ENCODE data around the gene GATA2. TPM values are rescaled to one million over a fixed set of nuclear protein-coding genes. Genes with fewer than 3 reads are reported as not detected.

GATA2 gene
- total RNA-seq, 6 donors from 2014 or later, result 17.8 to 97.0 (median 63.0) TPM

DNA sequence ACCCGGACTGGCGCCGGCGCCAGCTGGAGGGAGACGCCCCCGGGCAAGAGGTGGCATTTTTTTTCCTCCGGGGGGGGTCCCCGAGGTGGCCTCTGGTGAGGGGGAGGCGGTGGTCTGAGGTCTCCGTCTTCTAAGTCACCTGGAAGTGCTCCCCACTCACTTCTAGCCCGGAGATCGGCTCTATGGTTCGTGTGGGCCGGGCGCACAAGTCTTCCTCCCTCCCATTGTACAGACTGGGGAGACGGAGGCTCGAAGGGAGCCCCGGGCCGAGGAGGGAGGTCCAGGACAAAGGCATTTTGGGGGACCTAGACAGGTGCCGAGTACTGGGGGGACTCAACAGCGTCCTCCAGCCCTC lies 4.4 kb downstream of the GATA2 start:
- no peak for TF ChIP-seq POLR2A (IDR thresholded peaks at IDR 0.05)
- TF ChIP-seq, protein P1, sequence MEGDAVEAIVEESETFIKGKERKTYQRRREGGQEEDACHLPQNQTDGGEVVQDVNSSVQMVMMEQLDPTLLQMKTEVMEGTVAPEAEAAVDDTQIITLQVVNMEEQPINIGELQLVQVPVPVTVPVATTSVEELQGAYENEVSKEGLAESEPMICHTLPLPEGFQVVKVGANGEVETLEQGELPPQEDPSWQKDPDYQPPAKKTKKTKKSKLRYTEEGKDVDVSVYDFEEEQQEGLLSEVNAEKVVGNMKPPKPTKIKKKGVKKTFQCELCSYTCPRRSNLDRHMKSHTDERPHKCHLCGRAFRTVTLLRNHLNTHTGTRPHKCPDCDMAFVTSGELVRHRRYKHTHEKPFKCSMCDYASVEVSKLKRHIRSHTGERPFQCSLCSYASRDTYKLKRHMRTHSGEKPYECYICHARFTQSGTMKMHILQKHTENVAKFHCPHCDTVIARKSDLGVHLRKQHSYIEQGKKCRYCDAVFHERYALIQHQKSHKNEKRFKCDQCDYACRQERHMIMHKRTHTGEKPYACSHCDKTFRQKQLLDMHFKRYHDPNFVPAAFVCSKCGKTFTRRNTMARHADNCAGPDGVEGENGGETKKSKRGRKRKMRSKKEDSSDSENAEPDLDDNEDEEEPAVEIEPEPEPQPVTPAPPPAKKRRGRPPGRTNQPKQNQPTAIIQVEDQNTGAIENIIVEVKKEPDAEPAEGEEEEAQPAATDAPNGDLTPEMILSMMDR (IDR thresholded peaks at IDR 0.05), result no peak
- TF ChIP-seq EP300 (IDR thresholded peaks at IDR 0.05), result no peak
- no peak for TF ChIP-seq POLR2AphosphoS5 (IDR thresholded peaks at IDR 0.05)
- WGBS, 2 donors, result 1% methylated on average over 21 of the region's 21 CpGs; no CpG with 5 or more reads in 1 of the 2 donors
- ATAC-seq (ENCODE audit: low FRiP score in 2 of 2), result no peak
- Histone ChIP-seq H3K4me3 (peak overlapping the region; percentile 26 to 69 (median 58)), H3K27me3 (peaks cover 0 to 99% (median 68%) of the 10 kb centered on the region in 4 donors), H3K27ac (peak overlapping the region; percentile 89 to 94 (median 90)), H3K36me3 (peaks cover 0 to 38% (median 5%) of the 10 kb centered on the region in 4 donors), H3K9me3 (no peaks in the 10 kb centered on the region), H3K4me1 (peaks cover 41 to 68% (median 56%) of the 10 kb centered on the region in 4 donors)
- DNase-seq, result no peak

DNA sequence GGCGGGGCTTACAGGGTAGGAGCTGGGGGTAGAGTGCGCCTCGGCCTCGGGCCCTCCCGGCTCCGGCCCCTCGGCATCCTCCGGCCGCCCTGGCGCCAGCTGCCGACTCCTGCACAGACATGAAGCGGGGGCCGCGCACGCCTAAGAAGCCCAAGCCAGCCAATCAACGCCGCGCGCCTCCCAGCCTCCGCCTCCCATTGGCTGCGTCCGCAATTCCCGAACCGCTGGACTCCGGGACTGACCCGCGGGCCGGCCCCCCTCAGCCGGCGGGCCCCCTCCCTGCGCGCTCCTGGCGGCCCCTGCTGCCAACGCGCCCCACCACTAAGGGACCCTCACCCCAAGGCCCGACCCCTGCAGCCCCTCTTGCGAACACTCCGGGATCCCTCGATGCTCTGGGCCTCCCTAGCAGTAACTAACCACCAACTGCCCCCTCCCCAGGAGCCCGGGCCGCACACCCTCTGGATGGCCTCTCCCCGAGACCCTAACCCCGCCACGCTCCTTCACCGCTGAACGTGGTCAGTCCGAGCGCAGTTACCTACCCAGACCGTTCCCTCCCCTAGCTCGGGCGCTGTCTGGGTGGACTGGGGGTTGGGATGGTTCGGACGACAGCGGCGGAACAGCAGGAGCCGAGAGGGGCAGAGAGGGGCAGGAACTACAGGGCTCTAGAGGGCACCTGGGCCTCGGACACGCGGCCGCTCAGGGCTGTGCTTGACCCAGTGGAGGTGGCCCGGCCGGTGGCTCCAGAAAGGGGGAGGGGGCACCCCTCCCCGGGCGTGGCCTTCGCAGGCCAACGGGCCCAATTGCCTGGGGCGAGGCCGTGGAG lies 5.0 kb downstream of the GATA2 start:
- TF ChIP-seq POLR2AphosphoS5 (IDR thresholded peaks at IDR 0.05) (peak; percentile 82 to 85), EP300 (IDR thresholded peaks at IDR 0.05) (no peak), POLR2A (IDR thresholded peaks at IDR 0.05) (peak in 3 of 4 donors; percentile 59 to 78 (median 73))
- TF ChIP-seq, protein P1 (IDR thresholded peaks at IDR 0.05), result peak in 3 of 6 experiments; percentile 5 to 23 (median 7)
- peaks cover 0 to 39% (median 5%) of the 10 kb centered on the region in 4 donors for H3K36me3 ChIP-seq
- peaks cover 46 to 68% (median 58%) of the 10 kb centered on the region in 4 donors for H3K4me1 ChIP-seq
- H3K27me3 ChIP-seq, result peaks cover 0 to 98% (median 68%) of the 10 kb centered on the region in 4 donors
- H3K9me3 ChIP-seq, result no peaks in the 10 kb centered on the region
- DNase-seq (peak; percentile 74 to 94), ATAC-seq (ENCODE audit: low FRiP score in 2 of 2) (peak; percentile 58 to 86)
- 0 to 2% methylated on average over 5 to 56 of the region's 68 CpGs for WGBS, 2 donors
- H3K4me3 ChIP-seq, result peak overlapping the region; percentile 52 to 69 (median 64)
- peak overlapping the region; percentile 89 to 94 (median 90) for H3K27ac ChIP-seq

DNA sequence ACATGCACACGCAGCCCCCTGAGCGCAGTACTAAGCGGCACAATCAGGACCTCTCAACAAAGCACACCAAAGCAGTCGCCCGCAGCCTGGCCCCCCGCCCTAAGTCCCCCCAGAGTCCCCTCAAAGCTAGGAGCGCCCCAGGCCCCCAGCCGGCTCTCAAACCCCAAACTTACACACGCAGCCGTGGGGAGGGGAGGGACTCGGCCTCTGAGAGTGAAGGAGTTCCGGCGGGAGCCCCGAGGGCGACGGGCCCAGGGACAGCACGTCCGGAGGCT lies 5.5 kb downstream of the GATA2 start:
- Histone ChIP-seq H3K27ac (peak overlapping the region; percentile 89 to 94 (median 90)), H3K4me1 (peaks cover 40 to 68% (median 56%) of the 10 kb centered on the region in 4 donors), H3K27me3 (peaks cover 0 to 98% (median 66%) of the 10 kb centered on the region in 4 donors), H3K36me3 (peaks cover 0 to 39% (median 5%) of the 10 kb centered on the region in 4 donors), H3K9me3 (no peaks in the 10 kb centered on the region), H3K4me3 (peak overlapping the region; percentile 52 to 69 (median 64))
- no peak for ATAC-seq (ENCODE audit: low FRiP score in 2 of 2)
- no peak for DNase-seq
- WGBS, 2 donors, result 0% methylated on average over 5 of the region's 18 CpGs; no CpG with 5 or more reads in 1 of the 2 donors
- TF ChIP-seq POLR2A (IDR thresholded peaks at IDR 0.05), result no peak
- TF ChIP-seq, protein P1 (IDR thresholded peaks at IDR 0.05), result no peak
- no peak for TF ChIP-seq EP300 (IDR thresholded peaks at IDR 0.05)
- TF ChIP-seq POLR2AphosphoS5 (IDR thresholded peaks at IDR 0.05), result no peak

DNA sequence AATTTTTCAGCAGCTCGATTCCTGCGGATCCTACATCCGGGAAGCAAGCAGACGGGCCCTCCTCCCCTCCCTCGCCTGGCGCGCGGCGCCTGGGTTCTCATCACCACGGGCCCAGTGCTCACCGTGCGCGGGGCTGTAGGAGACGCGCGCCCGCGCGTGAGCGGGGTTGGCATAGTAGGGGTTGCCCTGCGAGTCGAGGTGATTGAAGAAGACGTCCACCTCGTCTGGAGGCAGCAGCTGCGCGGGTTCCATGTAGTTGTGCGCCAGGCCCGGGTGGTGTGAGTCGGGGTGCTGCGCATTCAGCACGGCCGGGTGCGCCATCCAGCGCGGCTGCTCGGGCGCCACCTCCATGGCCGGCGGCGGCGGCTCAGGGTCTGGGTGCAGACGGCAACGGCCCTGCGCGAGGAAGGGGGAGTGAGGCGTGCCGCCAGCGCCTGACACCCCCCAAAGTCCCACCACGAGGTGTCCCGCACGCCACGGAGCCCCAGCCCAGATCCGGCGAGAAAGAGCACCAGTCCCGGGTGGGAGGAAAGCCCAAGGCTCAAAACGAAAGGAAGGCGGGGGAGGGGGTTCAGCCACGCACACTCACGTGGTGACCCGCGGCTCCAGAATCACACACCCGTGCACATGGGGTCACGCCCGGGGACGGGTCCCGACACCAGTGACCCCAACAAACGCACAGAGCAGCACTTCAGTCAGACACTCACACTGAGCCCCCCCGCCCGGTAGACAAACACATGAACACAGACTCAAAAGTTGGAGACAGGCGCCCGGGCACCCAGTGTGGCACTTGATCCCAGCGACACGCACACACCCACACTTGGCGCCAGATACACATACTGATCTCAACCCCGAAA lies 6.1 kb downstream of the GATA2 start:
- H3K27me3 ChIP-seq, result peaks cover 0 to 98% (median 61%) of the 10 kb centered on the region in 4 donors
- 0 to 1% methylated on average over 9 to 48 of the region's 75 CpGs for WGBS, 2 donors
- DNase-seq, result peak in 1 of 2 donors; percentile 89

More for the DNA sequence above, 6.1 kb downstream of the GATA2 start:
- H3K36me3 ChIP-seq, result peaks cover 0 to 38% (median 5%) of the 10 kb centered on the region in 4 donors
- peak overlapping the region; percentile 89 to 94 (median 90) for H3K27ac ChIP-seq
- peak in 1 of 2 donors; percentile 20 for ATAC-seq (ENCODE audit: low FRiP score in 2 of 2)
- H3K4me3 ChIP-seq, result peak overlapping the region; percentile 52 to 69 (median 64)
- TF ChIP-seq EP300 (IDR thresholded peaks at IDR 0.05) (no peak), POLR2AphosphoS5 (IDR thresholded peaks at IDR 0.05) (peak; percentile 12 to 15), POLR2A (IDR thresholded peaks at IDR 0.05) (no peak)
- TF ChIP-seq, protein P1 (IDR thresholded peaks at IDR 0.05), result no peak
- H3K9me3 ChIP-seq, result no peaks in the 10 kb centered on the region
- peaks cover 41 to 64% (median 55%) of the 10 kb centered on the region in 4 donors for H3K4me1 ChIP-seq
